GM10266 (cell line): Measurements from ENCODE around the gene GCK.

ENCODE experiments used
- DNase-seq: peaks from one replicate; pipeline ENCODE4 v3.0.0; 2012; ENCODE audit errors: extremely low spot score
- CTCF ChIP-seq: IDR thresholded peaks from 2 replicates; pipeline ENCODE4 v1.5.1; 2012; ENCODE audit warnings: mild to moderate bottlenecking, low read depth; ENCODE audit not compliant: control insufficient read depth, insufficient read depth; ENCODE audit errors: missing control alignments

GCK gene

GRCh38 chr7:44194069-44194468 is 4.8 kb upstream of the GCK start:
- DNase-seq: no peak
- TF ChIP-seq CTCF: no peak

DNA sequence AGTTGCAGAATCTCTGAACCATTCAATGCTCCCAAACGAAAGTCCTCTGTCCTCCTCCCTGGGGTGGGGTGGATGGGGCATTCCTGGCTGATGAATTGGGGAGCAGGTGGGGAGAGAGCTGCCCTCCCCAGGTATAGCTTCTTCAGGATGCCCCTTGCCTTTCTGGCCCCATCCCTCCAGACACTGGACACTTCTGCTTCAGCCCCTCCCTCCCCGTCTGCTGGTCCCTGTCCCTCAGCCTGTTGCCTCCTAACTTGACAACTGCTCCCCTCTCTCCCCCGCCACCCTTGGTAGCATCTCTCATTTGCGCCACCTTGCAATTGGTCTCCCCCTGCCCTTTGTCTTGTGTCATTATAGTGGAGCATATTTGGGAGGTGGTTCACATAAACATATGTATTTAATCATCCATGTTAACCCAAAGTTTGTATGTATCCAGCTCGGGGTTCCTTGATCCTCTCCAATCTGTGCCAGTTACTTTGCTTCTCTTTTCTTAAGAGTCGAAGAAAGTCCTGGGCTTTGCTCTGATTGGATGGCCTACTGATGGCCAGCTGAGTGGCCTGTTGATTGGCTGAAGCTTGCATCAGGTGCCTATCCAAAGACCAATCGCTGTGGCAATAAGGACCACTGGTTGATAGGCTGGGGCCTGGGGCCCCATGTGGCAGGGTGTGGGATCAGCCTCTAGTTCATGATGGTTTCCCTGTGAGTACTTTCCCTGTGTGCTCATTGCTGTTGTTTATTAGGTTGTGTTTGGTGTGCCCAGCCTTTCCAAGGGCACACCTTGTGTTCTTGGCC is 4.0 kb upstream of the GCK start:
- DNase-seq: no peak
- no peak for TF ChIP-seq CTCF

GRCh38 chr7:44191171-44191570 is 1.9 kb upstream of the GCK start:
- TF ChIP-seq CTCF: no peak
- DNase-seq: no peak

DNA sequence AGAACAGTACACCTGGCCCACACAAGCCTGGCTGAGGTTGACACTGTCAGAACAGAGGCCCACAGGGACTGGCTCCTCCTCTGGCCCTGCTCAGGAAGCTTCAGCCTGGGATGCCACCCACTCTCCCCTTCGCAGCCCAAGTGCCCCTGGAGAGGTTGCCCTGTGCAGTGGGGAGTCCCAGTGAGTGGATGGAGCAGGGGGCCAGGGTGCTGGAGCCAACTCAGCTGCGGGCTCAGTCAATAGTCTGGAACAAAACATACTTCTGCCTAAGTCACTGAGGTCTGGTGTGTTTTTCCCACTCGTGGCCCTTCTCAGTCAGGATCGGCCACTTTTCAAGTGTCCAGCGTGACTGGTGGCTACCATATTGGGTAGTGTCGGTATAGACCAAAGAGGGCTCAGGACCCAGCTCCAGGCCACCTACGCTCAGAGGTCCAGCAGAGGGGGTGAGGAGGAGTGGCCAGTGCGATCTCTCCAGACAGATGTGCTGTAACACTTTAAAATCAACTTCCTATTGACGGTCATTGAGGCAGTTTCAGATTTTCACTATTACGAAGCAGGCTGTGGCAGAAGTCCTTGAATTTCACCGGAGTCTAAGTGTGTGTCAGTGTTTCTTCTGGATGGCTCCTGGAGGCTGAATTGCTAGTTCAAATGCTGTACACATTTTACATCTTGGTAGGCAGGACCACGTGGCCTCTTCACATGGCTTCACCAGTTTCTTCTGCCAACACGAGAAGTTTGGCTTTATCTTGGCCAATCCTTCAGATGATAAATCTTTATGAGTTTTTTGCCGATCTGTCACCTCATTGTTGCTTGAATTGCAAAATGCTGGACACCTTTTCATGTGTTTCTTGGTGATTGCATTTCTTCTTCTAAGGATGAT is 994 bp upstream of the GCK start:
- no peak for TF ChIP-seq CTCF
- DNase-seq: no peak

DNA sequence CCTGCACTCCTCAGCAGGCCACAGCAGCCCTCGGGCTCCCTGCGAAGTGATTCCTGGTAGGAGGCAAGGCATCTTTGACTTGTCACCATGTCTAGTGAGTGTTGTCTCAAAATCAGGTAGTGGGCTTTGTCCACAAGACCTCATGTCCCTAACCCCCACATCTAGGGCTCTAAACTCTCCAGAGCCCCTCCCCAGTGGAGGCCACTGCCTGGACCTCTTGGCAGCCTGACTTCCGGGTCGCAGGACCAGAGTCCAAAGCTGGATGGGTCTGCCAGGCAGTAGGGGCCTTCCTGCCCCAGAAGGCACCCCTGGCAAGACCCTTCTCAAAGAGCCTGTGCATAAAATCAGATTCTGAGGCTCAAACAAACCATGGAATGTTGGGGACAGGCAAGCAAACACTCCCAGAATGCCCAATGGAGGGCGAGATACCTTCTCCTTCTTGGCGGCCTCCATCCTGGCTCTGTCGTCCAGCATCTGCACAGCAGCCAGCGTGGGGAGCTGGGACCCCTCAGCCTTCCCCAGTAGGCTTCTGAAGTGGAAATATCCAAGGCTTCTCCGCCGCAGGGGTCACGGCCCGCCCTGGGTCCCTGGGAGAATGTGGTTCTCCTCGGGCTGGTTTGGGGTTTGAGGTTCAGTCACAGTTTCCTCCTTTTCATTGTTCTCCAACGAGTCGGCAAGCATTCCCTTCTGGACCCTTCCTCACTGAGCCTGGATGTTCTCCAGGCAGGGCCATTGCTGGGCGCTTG is 586 bp downstream of the GCK start:
- no peak for TF ChIP-seq CTCF

DNA sequence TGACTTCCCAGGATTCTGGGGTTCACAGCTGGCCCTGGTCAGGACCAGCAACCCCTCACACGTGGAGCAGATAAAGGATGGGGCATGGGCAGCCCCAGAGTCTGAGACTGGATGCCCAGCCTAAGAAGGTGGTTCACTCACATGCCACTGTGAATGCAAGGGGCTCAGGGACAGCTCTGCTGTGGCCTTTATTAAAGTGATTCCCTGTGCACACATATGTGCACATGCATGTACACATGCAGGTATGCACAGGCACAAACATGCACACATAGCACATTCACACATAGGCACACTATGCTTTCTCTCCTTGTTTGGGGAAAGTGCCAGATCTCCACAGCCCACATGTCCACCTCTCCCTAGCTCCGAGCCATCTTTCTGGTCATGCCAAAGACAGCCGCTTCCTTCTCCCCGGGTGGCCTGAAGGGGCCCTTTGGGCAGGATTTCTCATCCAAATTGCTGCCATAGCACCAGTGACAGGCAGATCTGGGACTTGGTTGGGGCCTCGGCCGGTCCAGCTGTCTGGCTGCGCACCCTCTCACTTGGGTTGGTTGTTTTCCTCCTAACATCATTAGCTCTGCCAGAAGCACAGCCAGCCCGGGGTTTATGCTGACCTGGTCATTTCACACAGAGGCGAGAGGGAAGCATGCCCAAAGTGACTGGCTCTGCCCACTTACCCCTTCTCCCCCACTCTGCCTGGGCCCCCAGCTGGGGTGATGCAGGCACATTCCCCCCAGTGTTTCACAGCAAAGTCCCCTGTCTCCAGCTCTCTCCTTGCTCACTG is 1.4 kb downstream of the GCK start:
- DNase-seq: no peak
- TF ChIP-seq CTCF: no peak

More for the DNA sequence above, 586 bp downstream of the GCK start:
- DNase-seq: no peak
